Heart left ventricle (tissue), 16 donors: ENCODE results near the gene RFX4. TPM values are rescaled to one million over a fixed set of nuclear protein-coding genes. Genes with fewer than 3 reads are reported as not detected.
A peak's percentile ranks its signal among the peaks of the same experiment; 100 is the strongest.

Experiments used
- ATAC-seq, 4 donors: fragments of 200-7000 bp; cut with Tn5 transposase; one replicate each; pipeline ENCODE4 v1.9.1; 2020 to 2022; ENCODE audit warnings: moderate library complexity in 4 of 4, mild to moderate bottlenecking in 3 of 4, moderate number of reproducible peaks in 1 of 4
- DNase-seq, 5 donors: peaks; one replicate each; pipeline ENCODE4 v3.0.0-alpha.2; 2020
- H3K27ac ChIP-seq, 12 donors: fragments of 200-600 bp; sonication (generic) in 4 of 12; one replicate each; pipeline versions ENCODE4 v1.5.0 to v1.8.0; 2016 to 2022; ENCODE audit warnings: mild to moderate bottlenecking in 2 of 12
- H3K27me3 ChIP-seq, 9 donors: fragments of 200-600 bp; sonication (generic) in 2 of 9; one replicate each; pipeline versions ENCODE4 v1.5.1 to v1.8.0; 2016 to 2022; ENCODE audit warnings: mild to moderate bottlenecking in 3 of 9
- H3K36me3 ChIP-seq, 9 donors: fragments of 200-600 bp; sonication (generic) in 2 of 9; one replicate each; pipeline versions ENCODE4 v1.5.0 to v1.8.0; 2018 to 2022; ENCODE audit warnings: mild to moderate bottlenecking in 2 of 9
- H3K4me1 ChIP-seq, 12 donors: fragments of 200-600 bp; sonication (generic) in 4 of 12; one replicate each; pipeline versions ENCODE4 v1.5.0 to v1.8.0; 2016 to 2022; ENCODE audit warnings: mild to moderate bottlenecking in 3 of 12
- H3K4me3 ChIP-seq, 12 donors: fragments of 200-600 bp; sonication (generic) in 4 of 12; one replicate each; pipeline versions ENCODE4 v1.5.0 to v1.8.0; 2017 to 2022; ENCODE audit warnings: mild to moderate bottlenecking in 9 of 12, moderate library complexity in 4 of 12
- H3K9me3 ChIP-seq, 12 donors: fragments of 200-600 bp; sonication (generic) in 4 of 12; one replicate each; pipeline versions ENCODE4 v1.5.0 to v1.8.0; 2016 to 2022; ENCODE audit warnings: mild to moderate bottlenecking in 1 of 12
- CTCF ChIP-seq, 12 donors: fragments of 200-600 bp; sonication (generic) in 4 of 12; IDR thresholded peaks; one replicate each; pipeline versions ENCODE4 v1.5.0 to v1.8.0; 2018 to 2022; ENCODE audit warnings: antibody characterized with exemption in 12 of 12, mild to moderate bottlenecking in 5 of 12
- POLR2A ChIP-seq, 2 donors: fragments of 450-650 bp; IDR thresholded peaks; one replicate each; pipeline ENCODE4 v1.6.1; 2017; ENCODE audit warnings: antibody characterized with exemption in 2 of 2, mild to moderate bottlenecking in 2 of 2, moderate library complexity in 2 of 2
- WGBS, 4 donors: extraction: QIAGEN DNeasy Blood & Tissue Kit in 2 of 4; methylation state at CpG; one replicate each; pipeline versions ENCODE4 v1.1.5 to v1.1.7; 2013 to 2018; 5-methylcytosine and 5-hydroxymethylcytosine counted together
- intact Hi-C, 10 donors: fragments of 100-400 bp; cut with DNase I; formaldehyde crosslinking; loops; one replicate each; pipeline versions ENCODE4 v1.11.1 to v1.14.2; 2022
- polyA plus RNA-seq, 2 donors: library from polyadenylated mRNA; stranded (reverse); fragments of 200-250 nt; gene quantifications; one replicate each; pipeline ENCODE4 v1.2.3, GENCODE V29; 2013
- total RNA-seq, 9 donors: library from RNA; depleted of rRNA in 2 of 9; stranded (reverse); fragments of >200 nt in 2 of 9; fragmentation: NEBNext Ultra II Directional in 3 of 9; extraction: Animal tissue kit (Norgen Biotek cat#: 25700) in 3 of 9; gene quantifications; one replicate each; pipeline versions ENCODE4 v1.1.0 to v1.2.4, GENCODE V29; 2016 to 2023
- donor health status: ischemic (EF 13 %, LVEDD 7.1; RV severe dilation, severe dysfunction).
- donor health status: healthy with polysubstance abuse.
- donor health status: DM: no; HTN: yes; CAD: no.
- donor health status: DM: no; HTN: no; CAD: no.
- donor health status: ischemic (EF 25% LVEDD 6.9; RV normal size, moderate dysfunction).
- donor health status: ischemic (EF 25% LVEDD 5.7; RV mildly dilated, moderate dysfunction).
- donor health status: healthy.
- donor health status: DM: yes; HTN: yes; CAD: no.
- donor health status: ischemic (EF 35%, LVEDD 5.7; RV mildly dilated, moderate dysfunction).
- donor health status: nonischemic (EF 11% LVEDD 7.7; RV severe dilation, severe dysfunction).
- donor health status: DM: yes; HTN: yes; CAD: no.
- donor health status: PGD.
- donor health status: ischemic (EF 29% LVEDD 5.4; RV normal size, mild dysfunction).
- donor health status: nonischemic (EF 23%, LVEDD 6.1; RV moderate dilation, normal function).

The RFX4 gene
- total and polyA plus RNA-seq, 11 donors: 0.09 TPM; not detected in 9

- no peak for TF ChIP-seq CTCF (IDR thresholded peaks at IDR 0.05)
- TF ChIP-seq POLR2A (IDR thresholded peaks at IDR 0.05): no peak
- no peaks in the 10 kb centered on the region for H3K36me3 ChIP-seq
- intact Hi-C loops: no loop called here
- peak overlapping the region in 1 of 12 donors; percentile 15 for H3K4me3 ChIP-seq
- ATAC-seq: peak in 3 of 4 donors; percentile 49 to 83 (median 78)
- peak in 4 of 5 donors; percentile 19 to 57 (median 32) for DNase-seq
- peaks cover 0 to 5% (median 0%) of the 10 kb centered on the region in 12 donors for H3K4me1 ChIP-seq
- no peak overlapping the region for H3K27ac ChIP-seq
- H3K9me3 ChIP-seq: no peaks in the 10 kb centered on the region
- H3K27me3 ChIP-seq: no peaks in the 10 kb centered on the region
- 75 to 85% (median 78%) methylated on average over 16 of the region's 16 CpGs for WGBS, 4 donors
These were observed 62.2 kb downstream of the RFX4 start for GRCh38 chr12:106645074-106645421.

- no peak for DNase-seq
- no peaks in the 10 kb centered on the region for H3K27me3 ChIP-seq
- ATAC-seq: peak in 2 of 4 donors; percentile 26 to 44
- H3K4me1 ChIP-seq: peaks cover 0 to 5% (median 0%) of the 10 kb centered on the region in 12 donors
- WGBS, 4 donors: 81 to 90% (median 86%) methylated on average over 6 of the region's 6 CpGs
- H3K4me3 ChIP-seq: peak overlapping the region in 1 of 12 donors; percentile 15
- no peak overlapping the region for H3K27ac ChIP-seq
- TF ChIP-seq CTCF (IDR thresholded peaks at IDR 0.05) (no peak), POLR2A (IDR thresholded peaks at IDR 0.05) (no peak)
- intact Hi-C loops: no loop called here
- H3K36me3 ChIP-seq: no peaks in the 10 kb centered on the region
- H3K9me3 ChIP-seq: no peaks in the 10 kb centered on the region
These were observed 62.9 kb downstream of the RFX4 start for GRCh38 chr12:106645465-106646330.

- no peaks in the 10 kb centered on the region for H3K9me3 ChIP-seq
- ATAC-seq: no peak
- no peak for DNase-seq
- intact Hi-C loops: no loop called here
- TF ChIP-seq POLR2A (IDR thresholded peaks at IDR 0.05) (no peak), CTCF (IDR thresholded peaks at IDR 0.05) (no peak)
- WGBS, 4 donors: 61 to 86% (median 78%) methylated on average over 2 of the region's 2 CpGs
- no peak overlapping the region for H3K4me3 ChIP-seq
- H3K27me3 ChIP-seq: no peaks in the 10 kb centered on the region
- H3K27ac ChIP-seq: no peak overlapping the region
- no peaks in the 10 kb centered on the region for H3K36me3 ChIP-seq
- peaks cover 0 to 5% (median 0%) of the 10 kb centered on the region in 12 donors for H3K4me1 ChIP-seq
These were observed 63.7 kb downstream of the RFX4 start for GRCh38 chr12:106646472-106646871.

- Histone ChIP-seq H3K4me1 (peaks cover 0 to 5% (median 0%) of the 10 kb centered on the region in 12 donors), H3K4me3 (no peak overlapping the region), H3K27ac (no peak overlapping the region), H3K27me3 (no peaks in the 10 kb centered on the region), H3K9me3 (no peaks in the 10 kb centered on the region), H3K36me3 (no peaks in the 10 kb centered on the region)
- no peak for DNase-seq
- intact Hi-C loops: no loop called here
- WGBS, 4 donors: 76 to 78% (median 78%) methylated on average over 12 of the region's 12 CpGs
- TF ChIP-seq POLR2A (IDR thresholded peaks at IDR 0.05) (no peak), CTCF (IDR thresholded peaks at IDR 0.05) (no peak)
- ATAC-seq: no peak
These were observed 65.2 kb downstream of the RFX4 start for GRCh38 chr12:106647793-106648514.
